HG02870 (cell line): ENCODE results near the gene FANCD2OS.
"Not testable (repeated sequence)": the region's sequence is repeated elsewhere in the genome, so short reads cannot be mapped to it uniquely, and the experiment has no call there.

Experiments used
- ATAC-seq: cut with Tn5 transposase; IDR thresholded peaks from one replicate; pipeline ENCODE4 v1.9.1; 2021; ENCODE audit warnings: mild to moderate bottlenecking, moderate library complexity; ENCODE audit not compliant: unreplicated experiment

FANCD2OS gene

GRCh38 chr3:10108091-10108490, at the start of gene FANCD2OS:
TSS of gene FANCD2OS (minus strand) at chr3:10108255. CDS start at chr3:10104774, 3,481 bp downstream.
- no peak for ATAC-seq

GRCh38 chr3:10157031-10157430, 49.0 kb upstream of the FANCD2OS start:
- ATAC-seq, result no peak

- no peak for ATAC-seq
These were observed 47.6 kb upstream of the FANCD2OS start for GRCh38 chr3:10155658-10156057.

GRCh38 chr3:10155123-10155472, 47.0 kb upstream of the FANCD2OS start:
- no peak for ATAC-seq

GRCh38 chr3:10154335-10155122, 46.5 kb upstream of the FANCD2OS start:
- ATAC-seq, result no peak

- no peak for ATAC-seq
These were observed 42.9 kb upstream of the FANCD2OS start for GRCh38 chr3:10150987-10151386.

- ATAC-seq, result no peak
These were observed 41.2 kb upstream of the FANCD2OS start for GRCh38 chr3:10149226-10149625.

- no peak for ATAC-seq
These were observed 37.6 kb upstream of the FANCD2OS start for GRCh38 chr3:10145685-10146084.

GRCh38 chr3:10142707-10143560, 34.9 kb upstream of the FANCD2OS start:
- ATAC-seq, result no peak

GRCh38 chr3:10140996-10141546, 33.0 kb upstream of the FANCD2OS start:
- ATAC-seq, result no peak

GRCh38 chr3:10137178-10137577, 29.1 kb upstream of the FANCD2OS start:
- ATAC-seq, result no peak

GRCh38 chr3:10136426-10137005, 28.5 kb upstream of the FANCD2OS start:
- ATAC-seq, result no peak

- not testable (repeated sequence) for ATAC-seq
These were observed 27.8 kb upstream of the FANCD2OS start for GRCh38 chr3:10135872-10136271.

- no peak for ATAC-seq
These were observed 14.7 kb upstream of the FANCD2OS start for GRCh38 chr3:10122724-10123123.

- no peak for ATAC-seq
These were observed 13.0 kb upstream of the FANCD2OS start for GRCh38 chr3:10121064-10121463.

GRCh38 chr3:10119376-10119775, 11.3 kb upstream of the FANCD2OS start:
- no peak for ATAC-seq

- ATAC-seq, result no peak
These were observed 8.9 kb upstream of the FANCD2OS start for GRCh38 chr3:10116928-10117327.

GRCh38 chr3:10116138-10116460, 8.0 kb upstream of the FANCD2OS start:
- peak; percentile 6 for ATAC-seq

- ATAC-seq, result peak; percentile 96
These were observed 7.5 kb upstream of the FANCD2OS start, which contains the start of gene BRK1 for GRCh38 chr3:10115326-10116137. TSS of gene BRK1 (plus strand) at chr3:10115675. CDS start at chr3:10115702, 27 bp downstream.

GRCh38 chr3:10106919-10107318, 1.1 kb downstream of the FANCD2OS start:
- ATAC-seq, result no peak

GRCh38 chr3:10099041-10099440, 9.0 kb downstream of the FANCD2OS start:
- ATAC-seq, result no peak
